Natural killer cell (primary cell): Measurements from ENCODE around the gene PIGQ. TPM values are rescaled to one million over a fixed set of nuclear protein-coding genes. Genes with fewer than 3 reads are reported as not detected.

ENCODE experiments used
- ATAC-seq, 3 donors: fragments of 150-1000 bp in 2 of 3; fragments of 200-7000 bp in 1 of 3; cut with Tn5 transposase; 1 replicate in 1 of 3; 2 replicates in 2 of 3; pipeline ENCODE4 v1.10.0; 2021; ENCODE audit warnings: mild to moderate bottlenecking in 2 of 3, moderate library complexity in 2 of 3
- DNase-seq, 2 donors: peaks; one replicate each; pipeline versions ENCODE4 v3.0.0 to v3.0.0-alpha.2; 2013 to 2021; ENCODE audit warnings: mixed read lengths in 1 of 2
- H3K27ac ChIP-seq: one replicate; pipeline ENCODE4 v1.5.1; 2013; ENCODE audit warnings: mild to moderate bottlenecking, low read length
- H3K27me3 ChIP-seq: one replicate; pipeline ENCODE4 v1.6.1; 2013; ENCODE audit warnings: low read length; ENCODE audit not compliant: control insufficient read depth, insufficient read depth
- H3K36me3 ChIP-seq: one replicate; pipeline ENCODE4 v1.6.1; 2013; ENCODE audit warnings: low read length; ENCODE audit not compliant: control insufficient read depth, insufficient read depth
- H3K4me1 ChIP-seq: one replicate; pipeline ENCODE4 v1.6.1; 2013; ENCODE audit warnings: low read length; ENCODE audit not compliant: control insufficient read depth, insufficient read depth
- H3K4me3 ChIP-seq: one replicate; pipeline ENCODE4 v1.5.1; 2013; ENCODE audit warnings: low read length
- H3K9me3 ChIP-seq: one replicate; pipeline ENCODE4 v1.6.1; 2013; ENCODE audit warnings: low read length; ENCODE audit not compliant: control insufficient read depth, insufficient read depth
- H3K27ac Mint-ChIP-seq, 2 donors: one replicate each; pipeline ENCODE4 v1.8.0; 2022; ENCODE audit warnings: mild to moderate bottlenecking in 2 of 2, mixed read lengths in 2 of 2, moderate library complexity in 1 of 2
- H3K27me3 Mint-ChIP-seq, 2 donors: one replicate each; pipeline ENCODE4 v1.8.0; 2022; ENCODE audit warnings: low read depth in 2 of 2, mixed read lengths in 2 of 2
- H3K36me3 Mint-ChIP-seq: one replicate; pipeline ENCODE4 v1.8.0; 2022; ENCODE audit warnings: mixed read lengths
- H3K4me1 Mint-ChIP-seq, 2 donors: one replicate each; pipeline ENCODE4 v1.8.0; 2022; ENCODE audit warnings: mixed read lengths in 2 of 2
- H3K4me3 Mint-ChIP-seq: one replicate; pipeline ENCODE4 v1.8.0; 2022; ENCODE audit warnings: mild to moderate bottlenecking, moderate library complexity, mixed read lengths
- H3K9me3 Mint-ChIP-seq, 2 donors: one replicate each; pipeline ENCODE4 v1.8.0; 2022; ENCODE audit warnings: mixed read lengths in 2 of 2
- WGBS: methylation state at CpG from one replicate; pipeline ENCODE4 v1.1.7; 2013; ENCODE audit warnings: missing lambda C conversion rate; ENCODE audit not compliant: insufficient coverage; 5-methylcytosine and 5-hydroxymethylcytosine counted together
- intact Hi-C: fragments of 100-400 bp; cut with micrococcal nuclease; formaldehyde crosslinking; loops from one replicate; pipeline ENCODE4 v1.14.2; 2022
- total RNA-seq, 4 donors: library from RNA; stranded (reverse); fragments of 120-200 nt in 1 of 4; gene quantifications; one replicate each; pipeline versions ENCODE4 v1.2.3 to v1.2.4, GENCODE V29; 2013 to 2022
- TF ChIP-seq, protein P1 (sequence below): fragments of 200-600 bp; IDR thresholded peaks from one replicate; pipeline ENCODE4 v1.8.0; 2022; ENCODE audit warnings: antibody characterized with exemption

Gene PIGQ
- total RNA-seq, 3 donors from 2014 or later (not counting 1 experiment from before 2014, with no cell fraction given): 27.6 to 40.5 (median 37.0) TPM

DNA sequence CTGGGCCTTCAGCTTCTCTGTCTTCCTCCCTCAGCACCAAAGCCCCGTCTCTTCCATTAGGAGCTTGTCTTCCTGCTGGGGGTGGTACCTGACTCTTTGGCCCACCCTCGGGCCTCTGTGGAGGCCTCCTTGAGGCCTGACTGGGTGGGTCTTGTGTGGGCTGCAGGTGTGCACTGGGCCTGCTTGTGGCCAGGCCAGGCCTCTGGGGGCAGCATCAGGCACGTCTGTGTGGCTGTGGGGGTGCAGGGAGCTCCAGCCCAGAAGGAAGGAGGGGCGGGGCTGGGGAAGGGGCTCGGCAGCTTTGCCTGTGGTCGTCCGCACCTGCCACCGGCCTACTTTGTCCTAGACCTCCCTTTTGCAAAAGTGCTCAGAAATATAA lies 7.0 kb downstream of the PIGQ start:
- no peak overlapping the region for H3K27ac Mint-ChIP-seq
- intact Hi-C loops: no loop called here
- H3K36me3 Mint-ChIP-seq: no peaks in the 10 kb centered on the region
- Histone ChIP-seq H3K27me3 (no peaks in the 10 kb centered on the region), H3K27ac (no peak overlapping the region), H3K9me3 (no peaks in the 10 kb centered on the region), H3K4me1 (peaks cover 8% of the 10 kb centered on the region), H3K4me3 (no peak overlapping the region), H3K36me3 (peaks cover 2% of the 10 kb centered on the region)
- ATAC-seq (no peak), DNase-seq (no peak)
- WGBS: 42% methylated on average over 4 of the region's 8 CpGs
- H3K4me3 Mint-ChIP-seq: no peak overlapping the region
- peaks cover 2 to 3% of the 10 kb centered on the region in 2 donors for H3K4me1 Mint-ChIP-seq
- TF ChIP-seq, protein P1, sequence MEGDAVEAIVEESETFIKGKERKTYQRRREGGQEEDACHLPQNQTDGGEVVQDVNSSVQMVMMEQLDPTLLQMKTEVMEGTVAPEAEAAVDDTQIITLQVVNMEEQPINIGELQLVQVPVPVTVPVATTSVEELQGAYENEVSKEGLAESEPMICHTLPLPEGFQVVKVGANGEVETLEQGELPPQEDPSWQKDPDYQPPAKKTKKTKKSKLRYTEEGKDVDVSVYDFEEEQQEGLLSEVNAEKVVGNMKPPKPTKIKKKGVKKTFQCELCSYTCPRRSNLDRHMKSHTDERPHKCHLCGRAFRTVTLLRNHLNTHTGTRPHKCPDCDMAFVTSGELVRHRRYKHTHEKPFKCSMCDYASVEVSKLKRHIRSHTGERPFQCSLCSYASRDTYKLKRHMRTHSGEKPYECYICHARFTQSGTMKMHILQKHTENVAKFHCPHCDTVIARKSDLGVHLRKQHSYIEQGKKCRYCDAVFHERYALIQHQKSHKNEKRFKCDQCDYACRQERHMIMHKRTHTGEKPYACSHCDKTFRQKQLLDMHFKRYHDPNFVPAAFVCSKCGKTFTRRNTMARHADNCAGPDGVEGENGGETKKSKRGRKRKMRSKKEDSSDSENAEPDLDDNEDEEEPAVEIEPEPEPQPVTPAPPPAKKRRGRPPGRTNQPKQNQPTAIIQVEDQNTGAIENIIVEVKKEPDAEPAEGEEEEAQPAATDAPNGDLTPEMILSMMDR: no peak
- H3K9me3 Mint-ChIP-seq: no peaks in the 10 kb centered on the region
- H3K27me3 Mint-ChIP-seq: no peaks in the 10 kb centered on the region

DNA sequence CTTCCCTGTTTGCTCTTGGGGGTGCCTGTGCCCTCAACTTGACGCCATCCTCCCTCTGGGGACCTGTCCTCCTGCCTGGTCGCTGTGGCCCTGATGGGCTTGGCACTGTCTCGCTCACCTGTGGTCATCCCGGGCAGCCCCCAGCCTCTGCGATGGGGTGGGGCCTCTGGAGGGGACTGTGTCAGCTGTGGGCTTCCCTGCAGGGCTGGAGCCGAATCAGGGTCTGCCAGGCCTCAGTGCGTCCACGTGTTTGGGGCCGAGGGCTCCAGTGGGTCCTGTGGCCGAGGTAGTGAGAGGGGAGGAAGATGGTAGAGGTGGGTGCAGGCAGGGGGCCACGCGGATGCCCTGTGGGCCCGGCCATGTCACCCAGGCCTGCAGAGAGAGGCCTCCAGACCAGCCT lies 8.0 kb downstream of the PIGQ start:
- TF ChIP-seq, protein P1: no peak
- Histone ChIP-seq H3K4me3 (no peak overlapping the region), H3K4me1 (peaks cover 8% of the 10 kb centered on the region), H3K27me3 (no peaks in the 10 kb centered on the region), H3K27ac (no peak overlapping the region), H3K36me3 (peaks cover 2% of the 10 kb centered on the region), H3K9me3 (no peaks in the 10 kb centered on the region)
- no peaks in the 10 kb centered on the region for H3K27me3 Mint-ChIP-seq
- intact Hi-C loops: loop anchor here (2.0 kb wide), 1 partner anchor 33 kb away; no protein-coding TSS in a partner anchor
- no peaks in the 10 kb centered on the region for H3K36me3 Mint-ChIP-seq
- no peak overlapping the region for H3K4me3 Mint-ChIP-seq
- H3K4me1 Mint-ChIP-seq: no peaks in the 10 kb centered on the region
- no peaks in the 10 kb centered on the region for H3K9me3 Mint-ChIP-seq
- no peak for ATAC-seq
- H3K27ac Mint-ChIP-seq: no peak overlapping the region
- 97% methylated on average over 13 of the region's 13 CpGs for WGBS
- no peak for DNase-seq

DNA sequence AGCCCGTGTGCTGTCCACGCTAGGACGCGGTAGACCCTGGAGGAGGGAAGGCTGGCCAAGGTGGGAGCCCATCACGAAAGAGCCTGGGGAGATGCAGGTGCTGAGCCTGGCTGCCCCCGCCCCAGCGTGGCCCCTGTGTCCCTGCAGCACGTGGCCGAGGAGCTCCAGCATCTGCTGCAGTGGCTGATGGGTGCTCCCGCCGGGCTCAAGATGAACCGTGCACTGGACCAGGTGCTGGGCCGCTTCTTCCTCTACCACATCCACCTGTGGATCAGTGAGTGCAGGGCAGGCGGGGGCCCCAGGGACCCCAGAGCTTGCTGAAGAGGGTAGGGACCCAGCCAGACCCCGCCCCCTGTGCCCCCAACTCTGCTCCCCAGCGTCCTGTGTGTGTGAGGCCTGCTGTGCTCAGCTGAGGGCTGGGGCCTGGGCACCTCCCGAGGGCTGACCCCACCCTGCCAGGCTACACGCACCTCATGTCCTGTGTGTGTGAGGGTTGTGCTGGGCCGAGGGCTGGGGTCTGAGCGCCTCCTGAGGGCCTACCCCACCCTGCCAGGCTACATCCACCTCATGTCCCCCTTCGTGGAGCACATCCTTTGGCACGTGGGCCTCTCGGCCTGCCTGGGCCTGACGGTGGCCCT lies 8.6 kb downstream of the PIGQ start:
- Mint-ChIP-seq H3K27me3 (no peaks in the 10 kb centered on the region), H3K9me3 (no peaks in the 10 kb centered on the region), H3K4me3 (no peak overlapping the region), H3K4me1 (no peaks in the 10 kb centered on the region), H3K27ac (no peak overlapping the region), H3K36me3 (no peaks in the 10 kb centered on the region)
- TF ChIP-seq, protein P1: no peak
- Histone ChIP-seq H3K4me3 (no peak overlapping the region), H3K4me1 (peaks cover 8% of the 10 kb centered on the region), H3K36me3 (peaks cover 2% of the 10 kb centered on the region), H3K9me3 (no peaks in the 10 kb centered on the region), H3K27ac (no peak overlapping the region), H3K27me3 (no peaks in the 10 kb centered on the region)
- WGBS: 90% methylated on average over 24 of the region's 24 CpGs
- DNase-seq (no peak), ATAC-seq (no peak)
- intact Hi-C loops: loop anchor here (2.0 kb wide), 1 partner anchor 32 kb away; no protein-coding TSS in a partner anchor
